HepG2 (cell line): Measurements from ENCODE around the gene TUT7. TPM values are rescaled to one million over a fixed set of nuclear protein-coding genes. Genes with fewer than 3 reads are reported as not detected.

ENCODE experiments used
- ATAC-seq: fragments of 200-7000 bp; cut with Tn5 transposase; 3 replicates; pipeline ENCODE4 v1.9.1; 2020; ENCODE audit warnings: mild to moderate bottlenecking, moderate library complexity
- BruUV-seq: library from RNA; stranded (reverse); fragments of 400-500 nt; replicated peaks from 2 replicates; lab custom pipeline; 2021; lab: Mats Ljungman, UMichigan
- CTCF ChIA-PET: fragments of 300-600 bp; formaldehyde crosslinking; extraction: SDS; loops from one replicate; lab custom pipeline; 2021; ENCODE audit warnings: low total read pairs, inconsistent platforms, low intra/inter-chr PET ratio; lab: Yijun Ruan, JAX
- POLR2A ChIA-PET: fragments of 350-600 bp; sonication (Branson Sonifier 250); formaldehyde crosslinking; loops from one replicate; lab custom pipeline; 2020; ENCODE audit warnings: antibody characterized with exemption, inconsistent platforms; lab: Yijun Ruan, JAX
- DNase-seq: peaks from one replicate; pipeline ENCODE4 v3.0.0-alpha.2; 2015; ENCODE audit warnings: low spot score
- FAIRE-seq: peaks from 3 replicates; lab custom pipeline; 2011; peaks lifted over from hg19 to GRCh38; lab: Jason Lieb, UNC
- H2AFZ ChIP-seq: one replicate; pipeline ENCODE4 v1.6.1; 2011; ENCODE audit warnings: low read length, inconsistent platforms
- H3K27ac ChIP-seq: fragments of 300-600 bp; 3 replicates; pipeline ENCODE4 v1.8.0; 2011; ENCODE audit warnings: mixed run types, mild to moderate bottlenecking, mixed read lengths, low read length, inconsistent platforms; ENCODE audit not compliant: insufficient read depth; ENCODE audit errors: extremely low read length
- H3K27me3 ChIP-seq, 2 experiments: fragments of 200-600 bp in 1 of 2; 2 replicates in 1 of 2; 3 replicates in 1 of 2; pipeline versions ENCODE4 v1.6.0 to v1.8.0; 2011; ENCODE audit warnings: low read length in 2 of 2, mild to moderate bottlenecking in 2 of 2, moderate library complexity in 2 of 2, inconsistent platforms in 1 of 2; ENCODE audit not compliant: insufficient read depth in 2 of 2, control insufficient read depth in 1 of 2
- H3K36me3 ChIP-seq, 2 experiments: fragments of 200-600 bp in 1 of 2; replicated peaks in 1 of 2; 2 replicates in 1 of 2; 3 replicates in 1 of 2; pipeline versions ENCODE4 v1.5.1 to v1.8.0; 2011; ENCODE audit warnings: low read length in 2 of 2, inconsistent platforms in 1 of 2; ENCODE audit not compliant: insufficient read depth in 2 of 2, control insufficient read depth in 1 of 2
- H3K4me1 ChIP-seq: 2 replicates; pipeline ENCODE4 v1.5.1; 2012; ENCODE audit warnings: low read length, inconsistent platforms; ENCODE audit not compliant: insufficient read depth
- H3K4me2 ChIP-seq: 2 replicates; pipeline ENCODE4 v1.6.0; 2011; ENCODE audit warnings: low read depth, low read length, inconsistent platforms
- H3K4me3 ChIP-seq, 3 experiments: fragments of 200-600 bp in 1 of 3; sonication (generic), shearing (Covaris generic) in 1 of 3; replicated peaks in 1 of 3; 2 replicates each; pipeline ENCODE4 v1.5.1; 2011 to 2016; ENCODE audit warnings: low read length in 3 of 3, inconsistent platforms in 2 of 3, low read depth in 2 of 3, mild to moderate bottlenecking in 2 of 3, control low read depth in 1 of 3, mixed read lengths in 1 of 3; ENCODE audit not compliant: insufficient read depth in 1 of 3
- H3K79me2 ChIP-seq: one replicate; pipeline ENCODE4 v1.6.1; 2011; ENCODE audit warnings: low read length, inconsistent platforms; ENCODE audit not compliant: insufficient read depth
- H3K9ac ChIP-seq: 2 replicates; pipeline ENCODE4 v1.6.0; 2011; ENCODE audit warnings: mild to moderate bottlenecking, low read depth, low read length, inconsistent platforms; ENCODE audit not compliant: insufficient read depth
- H3K9me3 ChIP-seq: 2 replicates; pipeline ENCODE4 v1.5.1; 2012; ENCODE audit warnings: mild to moderate bottlenecking, low read length
- H4K20me1 ChIP-seq: 2 replicates; pipeline ENCODE4 v1.6.0; 2011; ENCODE audit warnings: inconsistent platforms, mild to moderate bottlenecking, low read length, moderate library complexity; ENCODE audit not compliant: insufficient read depth
- ATRX ChIP-seq: sonication (generic); formaldehyde crosslinking; IDR thresholded peaks from 2 replicates; pipeline ENCODE4 v1.4.0; 2020; ENCODE audit warnings: missing genetic modification reagents, borderline replicate concordance
- BATF2 ChIP-seq: sonication (generic); formaldehyde crosslinking; IDR thresholded peaks from 2 replicates; pipeline ENCODE4 v1.8.0; 2022; ENCODE audit warnings: mild to moderate bottlenecking, missing genetic modification reagents, moderate library complexity
- HNF4A ChIP-seq: sonication (generic); formaldehyde crosslinking; IDR thresholded peaks from 2 replicates; pipeline ENCODE4 v1.4.0; 2020; ENCODE audit warnings: missing genetic modification reagents
- HNF4G ChIP-seq, 2 experiments: sonication (generic) in 1 of 2; formaldehyde crosslinking in 1 of 2; IDR thresholded peaks; 2 replicates each; pipeline versions ENCODE4 v1.4.0 to v1.6.1; 2011 to 2020; ENCODE audit warnings: borderline replicate concordance in 2 of 2, low read depth in 2 of 2, mild to moderate bottlenecking in 2 of 2, low read length in 1 of 2, missing genetic modification reagents in 1 of 2, moderate library complexity in 1 of 2
- HNRNPH1 ChIP-seq: fragments of 200-400 bp; formaldehyde crosslinking; optimal IDR thresholded peaks from 2 replicates; pipeline ENCODE3; 2017; ENCODE audit warnings: mild to moderate bottlenecking, low read depth, low read length
- LCORL ChIP-seq, 2 experiments: fragments of 450-650 bp in 1 of 2; sonication (generic) in 1 of 2; formaldehyde crosslinking in 1 of 2; IDR thresholded peaks; 2 replicates each; pipeline versions ENCODE4 v1.5.0 to v1.6.1; 2017 to 2020; ENCODE audit warnings: antibody characterized with exemption in 1 of 2, missing genetic modification reagents in 1 of 2
- NR2F6 ChIP-seq, 2 experiments: IDR thresholded peaks; 2 replicates each; pipeline ENCODE4 v1.6.1; 2016; ENCODE audit warnings: antibody characterized with exemption in 1 of 2, mild to moderate bottlenecking in 1 of 2
- SALL1 ChIP-seq: sonication (generic); formaldehyde crosslinking; IDR thresholded peaks from 2 replicates; pipeline ENCODE4 v1.8.0; 2022; ENCODE audit warnings: mild to moderate bottlenecking, missing genetic modification reagents
- SAP130 ChIP-seq: IDR thresholded peaks from 2 replicates; pipeline ENCODE4 v1.6.1; 2016; ENCODE audit warnings: low read depth
- SPEN ChIP-seq: sonication (generic); formaldehyde crosslinking; IDR thresholded peaks from 2 replicates; pipeline ENCODE4 v1.5.1; 2020; ENCODE audit warnings: low read depth, mild to moderate bottlenecking, missing genetic modification reagents
- TOE1 ChIP-seq: sonication (generic); formaldehyde crosslinking; IDR thresholded peaks from 2 replicates; pipeline ENCODE4 v1.4.0; 2020; ENCODE audit warnings: mild to moderate bottlenecking, missing genetic modification reagents
- XRCC5 ChIP-seq: fragments of 200-400 bp; formaldehyde crosslinking; optimal IDR thresholded peaks from 2 replicates; pipeline ENCODE3; 2017; ENCODE audit warnings: mild to moderate bottlenecking, low read length
- ZNF292 ChIP-seq: sonication (generic); formaldehyde crosslinking; IDR thresholded peaks from 2 replicates; pipeline ENCODE4 v1.8.1; 2022; ENCODE audit warnings: mild to moderate bottlenecking, low read depth, missing genetic modification reagents, borderline replicate concordance
- WGBS: methylation state at CpG from one replicate; pipeline ENCODE4 v1.1.6; 2017; ENCODE audit warnings: low lambda C conversion rate; 5-methylcytosine and 5-hydroxymethylcytosine counted together
- in situ Hi-C: cut with HindIII; loops from 2 replicates; pipeline ENCODE4 v1.10.0; 2017; ENCODE audit warnings: low pct_unique_long_range_greater_than_20kb; ENCODE audit not compliant: extremely low pct_ligation_motif_present
- intact Hi-C: fragments of 100-400 bp; cut with micrococcal nuclease; formaldehyde crosslinking; loops from one replicate; pipeline ENCODE4 v1.10.0; 2022; ENCODE audit not compliant: unreplicated experiment
- polyA plus RNA-seq, 8 experiments: library from polyadenylated mRNA; depleted of rRNA in 3 of 8; stranded (reverse) in 7 of 8; unstranded in 1 of 8; fragments of >200 nt; fragmentation: Illumina TruSeq in 4 of 8; extraction: Trizol in 4 of 8; gene quantifications; 2 replicates each; pipeline versions ENCODE4 v1.2.1 to v1.2.3, GENCODE V29; 2011 to 2016; ENCODE audit warnings: low read depth in 4 of 8, missing spikeins in 1 of 8, mixed read lengths in 1 of 8; ENCODE audit not compliant: insufficient read depth in 1 of 8
- total RNA-seq, 5 experiments: library from RNA; depleted of rRNA; stranded (reverse); fragments of >200 nt; fragmentation: Illumina TruSeq; extraction: Trizol; gene quantifications; 2 replicates each; pipeline ENCODE4 v1.2.3, GENCODE V29; 2016; ENCODE audit warnings: low read depth in 1 of 5
- TF ChIP-seq, protein P1 (sequence below): sonication (generic); formaldehyde crosslinking; IDR thresholded peaks from 2 replicates; pipeline ENCODE4 v1.5.1; 2020; ENCODE audit warnings: mild to moderate bottlenecking, missing genetic modification reagents, borderline replicate concordance

TUT7 gene
- total and polyA plus RNA-seq, 2 of the 13 experiments (the other 11 are each of a cell fraction or from before 2014, with no cell fraction given), result 12.0 to 19.4 TPM

DNA sequence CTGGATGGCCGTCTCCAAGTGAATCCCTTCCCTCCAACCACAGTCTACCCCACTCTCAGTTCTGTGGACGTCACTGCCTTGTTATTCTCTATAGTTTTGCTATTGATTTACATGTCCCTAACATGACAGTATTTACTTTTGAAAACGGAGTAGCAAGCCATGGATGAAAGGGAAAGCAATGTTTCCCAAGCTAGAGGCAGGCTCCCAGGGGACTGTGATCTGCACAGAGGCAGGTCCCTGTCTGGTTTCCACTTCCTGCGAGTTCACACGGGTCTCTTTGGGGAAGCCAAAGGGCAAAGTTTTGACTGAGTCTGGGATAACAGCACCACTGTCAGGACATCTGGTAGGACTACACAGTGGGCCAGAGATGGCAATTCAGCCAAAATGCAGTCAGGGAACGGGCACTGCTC, 107.5 kb downstream of the TUT7 start:
- 3% methylated on average over 4 of the region's 6 CpGs for WGBS
- Histone ChIP-seq H3K4me1 (peaks cover 25% of the 10 kb centered on the region), H3K9me3 (no peaks in the 10 kb centered on the region), H3K79me2 (no peaks in the 10 kb centered on the region), H3K9ac (no peak overlapping the region), H2AFZ (no peak overlapping the region), H3K27me3 (no peaks in the 10 kb centered on the region), H3K4me2 (peak overlapping the region; percentile 55), H3K36me3 (no peaks in the 10 kb centered on the region), H4K20me1 (no peaks in the 10 kb centered on the region), H3K4me3 (peak overlapping the region in 2 of 3 experiments; percentile 16 to 29; a peak in 3 of 6 replicates), H3K27ac (no peak overlapping the region)
- ChIA-PET POLR2A (no interaction called here), CTCF (no interaction called here)
- intact Hi-C loops, result no loop called here
- ATAC-seq (peak; percentile 100), DNase-seq (peak; percentile 61), FAIRE-seq (peak; percentile 59)
- in situ Hi-C loops, result no loop called here
- BruUV-seq, result no TSS peak
- TF ChIP-seq HNF4A (CRISPR knock-in tag) (peak; percentile 80), HNRNPH1 (no peak), NR2F6 (IDR thresholded peaks at IDR 0.05) (peak; percentile 47; the same call in 1 of the 2 replicates), NR2F6 (CRISPR knock-in tag; IDR thresholded peaks at IDR 0.05) (peak; percentile 49), SAP130 (peak; percentile 44; the same call in 1 of the 2 replicates), HNF4G (IDR thresholded peaks at IDR 0.05; ENCODE audit: borderline replicate concordance, low read depth, low read length) (peak; percentile 76), HNF4G (CRISPR knock-in tag; IDR thresholded peaks at IDR 0.05; ENCODE audit: borderline replicate concordance, low read depth) (no peak), ZNF292 (CRISPR knock-in tag) (peak; percentile 59; the same call in 1 of the 2 replicates), SPEN (CRISPR knock-in tag) (peak; percentile 50; the same call in 1 of the 2 replicates), TOE1 (no peak), LCORL (IDR thresholded peaks at IDR 0.05) (no peak), LCORL (CRISPR knock-in tag; IDR thresholded peaks at IDR 0.05) (peak; percentile 31; the same call in 1 of the 2 replicates), SALL1 (CRISPR knock-in tag) (peak; percentile 54), ATRX (no peak), XRCC5 (peak; percentile 49), BATF2 (CRISPR knock-in tag) (no peak)
- TF ChIP-seq, protein P1, sequence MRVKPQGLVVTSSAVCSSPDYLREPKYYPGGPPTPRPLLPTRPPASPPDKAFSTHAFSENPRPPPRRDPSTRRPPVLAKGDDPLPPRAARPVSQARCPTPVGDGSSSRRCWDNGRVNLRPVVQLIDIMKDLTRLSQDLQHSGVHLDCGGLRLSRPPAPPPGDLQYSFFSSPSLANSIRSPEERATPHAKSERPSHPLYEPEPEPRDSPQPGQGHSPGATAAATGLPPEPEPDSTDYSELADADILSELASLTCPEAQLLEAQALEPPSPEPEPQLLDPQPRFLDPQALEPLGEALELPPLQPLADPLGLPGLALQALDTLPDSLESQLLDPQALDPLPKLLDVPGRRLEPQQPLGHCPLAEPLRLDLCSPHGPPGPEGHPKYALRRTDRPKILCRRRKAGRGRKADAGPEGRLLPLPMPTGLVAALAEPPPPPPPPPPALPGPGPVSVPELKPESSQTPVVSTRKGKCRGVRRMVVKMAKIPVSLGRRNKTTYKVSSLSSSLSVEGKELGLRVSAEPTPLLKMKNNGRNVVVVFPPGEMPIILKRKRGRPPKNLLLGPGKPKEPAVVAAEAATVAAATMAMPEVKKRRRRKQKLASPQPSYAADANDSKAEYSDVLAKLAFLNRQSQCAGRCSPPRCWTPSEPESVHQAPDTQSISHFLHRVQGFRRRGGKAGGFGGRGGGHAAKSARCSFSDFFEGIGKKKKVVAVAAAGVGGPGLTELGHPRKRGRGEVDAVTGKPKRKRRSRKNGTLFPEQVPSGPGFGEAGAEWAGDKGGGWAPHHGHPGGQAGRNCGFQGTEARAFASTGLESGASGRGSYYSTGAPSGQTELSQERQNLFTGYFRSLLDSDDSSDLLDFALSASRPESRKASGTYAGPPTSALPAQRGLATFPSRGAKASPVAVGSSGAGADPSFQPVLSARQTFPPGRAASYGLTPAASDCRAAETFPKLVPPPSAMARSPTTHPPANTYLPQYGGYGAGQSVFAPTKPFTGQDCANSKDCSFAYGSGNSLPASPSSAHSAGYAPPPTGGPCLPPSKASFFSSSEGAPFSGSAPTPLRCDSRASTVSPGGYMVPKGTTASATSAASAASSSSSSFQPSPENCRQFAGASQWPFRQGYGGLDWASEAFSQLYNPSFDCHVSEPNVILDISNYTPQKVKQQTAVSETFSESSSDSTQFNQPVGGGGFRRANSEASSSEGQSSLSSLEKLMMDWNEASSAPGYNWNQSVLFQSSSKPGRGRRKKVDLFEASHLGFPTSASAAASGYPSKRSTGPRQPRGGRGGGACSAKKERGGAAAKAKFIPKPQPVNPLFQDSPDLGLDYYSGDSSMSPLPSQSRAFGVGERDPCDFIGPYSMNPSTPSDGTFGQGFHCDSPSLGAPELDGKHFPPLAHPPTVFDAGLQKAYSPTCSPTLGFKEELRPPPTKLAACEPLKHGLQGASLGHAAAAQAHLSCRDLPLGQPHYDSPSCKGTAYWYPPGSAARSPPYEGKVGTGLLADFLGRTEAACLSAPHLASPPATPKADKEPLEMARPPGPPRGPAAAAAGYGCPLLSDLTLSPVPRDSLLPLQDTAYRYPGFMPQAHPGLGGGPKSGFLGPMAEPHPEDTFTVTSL (CRISPR knock-in tag), result 0 out of 2 replicates have a peak, but pooled peaks have one; percentile 16
